OCI-LY3 (cell line): ENCODE measurements around the gene ATXN7.
A peak's percentile ranks its signal among the peaks of the same experiment; 100 is the strongest.

Source experiments
- H2AFZ ChIP-seq: fragments of 200-600, 300-600 bp; shearing (Covaris generic); 2 replicates; pipeline ENCODE4 v1.6.0; 2014; ENCODE audit warnings: antibody characterized with exemption, low read depth, low read length
- H3K27ac ChIP-seq: fragments of 200-600, 300-600 bp; sonication (generic); 2 replicates; pipeline ENCODE4 v1.5.1; 2014; ENCODE audit warnings: mild to moderate bottlenecking, low read length, moderate library complexity, mixed read lengths
- H3K27me3 ChIP-seq: fragments of 200-600, 300-600 bp; sonication (generic); 2 replicates; pipeline ENCODE4 v1.6.1; 2014; ENCODE audit warnings: low read depth, low read length, mixed read lengths
- H3K36me3 ChIP-seq: fragments of 200-600, 300-600 bp; sonication (generic); replicated peaks from 2 replicates; pipeline ENCODE3; 2014; ENCODE audit warnings: low read depth, low read length, mixed read lengths
- H3K4me1 ChIP-seq: fragments of 300-600, 200-600 bp; sonication (generic); 2 replicates; pipeline ENCODE4 v1.6.1; 2014; ENCODE audit warnings: low read length, mixed read lengths
- H3K4me2 ChIP-seq: fragments of 200-600, 300-600 bp; sonication (generic); 2 replicates; pipeline ENCODE4 v1.6.1; 2014; ENCODE audit warnings: low read length, mixed read lengths
- H3K4me3 ChIP-seq: fragments of 300-600, 200-600 bp; sonication (generic); 2 replicates; pipeline ENCODE4 v1.5.1; 2014; ENCODE audit warnings: antibody characterized with exemption, mild to moderate bottlenecking, low read length, moderate library complexity
- H3K79me2 ChIP-seq: fragments of 300-600, 200-600 bp; shearing (Covaris generic); 2 replicates; pipeline ENCODE4 v1.6.1; 2014; ENCODE audit warnings: mild to moderate bottlenecking, low read length, mixed read lengths
- H3K9ac ChIP-seq: fragments of 300-600, 200-600 bp; shearing (Covaris generic); 2 replicates; pipeline ENCODE4 v1.6.0; 2014; ENCODE audit warnings: mild to moderate bottlenecking, low read length, moderate library complexity
- H3K9me3 ChIP-seq: fragments of 200-600, 300-600 bp; shearing (Covaris generic); 2 replicates; pipeline ENCODE4 v1.6.1; 2014; ENCODE audit warnings: low read length, mixed read lengths; ENCODE audit not compliant: insufficient read depth
- H4K20me1 ChIP-seq: fragments of 200-600, 300-600 bp; sonication (generic); 2 replicates; pipeline ENCODE4 v1.6.1; 2016; ENCODE audit warnings: low read length, mixed read lengths; ENCODE audit not compliant: insufficient read depth
- EZH2phosphoT487 ChIP-seq: fragments of 200-600 bp; shearing (Covaris generic); IDR thresholded peaks from 2 replicates; pipeline ENCODE4 v1.6.1; 2018; ENCODE audit warnings: antibody characterized with exemption, mixed run types, low read depth
- TF ChIP-seq, protein P1 (sequence below): fragments of 200-600, 300-600 bp; sonication (generic); IDR thresholded peaks from 2 replicates; pipeline ENCODE4 v1.5.1; 2014; ENCODE audit warnings: antibody characterized with exemption, low read length, low read depth

The ATXN7 gene

DNA sequence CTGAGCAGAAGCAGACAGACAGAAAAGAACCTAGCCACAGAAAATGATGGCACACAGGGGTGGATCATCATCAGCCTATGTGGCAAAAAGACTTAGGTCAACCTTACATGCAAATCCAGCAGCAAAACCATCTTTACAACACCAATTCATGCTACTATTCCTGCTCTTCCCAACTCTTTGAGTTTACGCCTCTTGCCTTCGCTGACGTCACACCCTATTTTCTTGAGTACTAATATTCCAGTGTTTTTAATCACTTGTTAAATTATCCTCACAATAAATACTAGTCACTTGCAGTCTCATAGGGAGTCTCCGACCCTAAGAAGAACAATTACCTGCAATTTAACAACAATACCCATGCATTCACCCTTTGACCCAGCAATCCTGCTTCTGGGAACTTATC, 165.6 kb downstream of the ATXN7 start:
- Histone ChIP-seq H3K9me3 (no peaks in the 10 kb centered on the region), H2AFZ (0 out of 2 replicates have a peak overlapping the region, but pooled peaks have one; percentile 29), H3K4me3 (no peak overlapping the region), H3K27ac (no peak overlapping the region), H3K4me1 (peaks cover 11% of the 10 kb centered on the region), H3K9ac (no peak overlapping the region), H3K79me2 (no peaks in the 10 kb centered on the region), H3K4me2 (no peak overlapping the region), H4K20me1 (no peaks in the 10 kb centered on the region), H3K36me3 (no peaks in the 10 kb centered on the region), H3K27me3 (peaks cover 33% of the 10 kb centered on the region)
- TF ChIP-seq, protein P1, sequence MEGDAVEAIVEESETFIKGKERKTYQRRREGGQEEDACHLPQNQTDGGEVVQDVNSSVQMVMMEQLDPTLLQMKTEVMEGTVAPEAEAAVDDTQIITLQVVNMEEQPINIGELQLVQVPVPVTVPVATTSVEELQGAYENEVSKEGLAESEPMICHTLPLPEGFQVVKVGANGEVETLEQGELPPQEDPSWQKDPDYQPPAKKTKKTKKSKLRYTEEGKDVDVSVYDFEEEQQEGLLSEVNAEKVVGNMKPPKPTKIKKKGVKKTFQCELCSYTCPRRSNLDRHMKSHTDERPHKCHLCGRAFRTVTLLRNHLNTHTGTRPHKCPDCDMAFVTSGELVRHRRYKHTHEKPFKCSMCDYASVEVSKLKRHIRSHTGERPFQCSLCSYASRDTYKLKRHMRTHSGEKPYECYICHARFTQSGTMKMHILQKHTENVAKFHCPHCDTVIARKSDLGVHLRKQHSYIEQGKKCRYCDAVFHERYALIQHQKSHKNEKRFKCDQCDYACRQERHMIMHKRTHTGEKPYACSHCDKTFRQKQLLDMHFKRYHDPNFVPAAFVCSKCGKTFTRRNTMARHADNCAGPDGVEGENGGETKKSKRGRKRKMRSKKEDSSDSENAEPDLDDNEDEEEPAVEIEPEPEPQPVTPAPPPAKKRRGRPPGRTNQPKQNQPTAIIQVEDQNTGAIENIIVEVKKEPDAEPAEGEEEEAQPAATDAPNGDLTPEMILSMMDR = no peak
- no peak for TF ChIP-seq EZH2phosphoT487

DNA sequence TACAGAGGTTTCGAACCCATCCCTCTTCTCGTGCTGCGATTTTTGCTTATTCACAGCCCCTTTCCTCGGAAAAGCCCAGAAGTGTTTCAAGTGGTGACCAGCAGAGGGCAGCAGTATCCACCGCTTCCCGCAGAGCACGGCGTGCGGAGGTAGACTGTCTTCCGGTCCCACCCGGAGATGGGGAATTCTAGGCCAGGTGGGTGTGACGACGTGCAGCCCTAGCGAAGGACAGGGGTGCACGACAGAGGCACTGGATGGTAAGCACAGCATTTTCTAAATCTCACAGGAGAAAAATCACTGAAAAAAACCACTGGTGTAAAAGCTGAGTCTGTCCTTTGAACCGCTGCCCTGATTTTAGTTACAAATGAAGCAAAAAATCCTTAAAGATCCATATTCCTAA, 167.1 kb downstream of the ATXN7 start:
- Histone ChIP-seq H3K27me3 (peaks cover 37% of the 10 kb centered on the region), H3K9me3 (no peaks in the 10 kb centered on the region), H3K79me2 (no peaks in the 10 kb centered on the region), H3K4me3 (peak overlapping the region; percentile 76), H3K4me2 (peak overlapping the region; percentile 87), H3K36me3 (no peaks in the 10 kb centered on the region), H4K20me1 (no peaks in the 10 kb centered on the region), H3K9ac (peak overlapping the region; percentile 40), H3K27ac (no peak overlapping the region), H2AFZ (peak overlapping the region; percentile 99), H3K4me1 (peaks cover 11% of the 10 kb centered on the region)
- TF ChIP-seq, protein P1 = peak; percentile 92
- no peak for TF ChIP-seq EZH2phosphoT487

DNA sequence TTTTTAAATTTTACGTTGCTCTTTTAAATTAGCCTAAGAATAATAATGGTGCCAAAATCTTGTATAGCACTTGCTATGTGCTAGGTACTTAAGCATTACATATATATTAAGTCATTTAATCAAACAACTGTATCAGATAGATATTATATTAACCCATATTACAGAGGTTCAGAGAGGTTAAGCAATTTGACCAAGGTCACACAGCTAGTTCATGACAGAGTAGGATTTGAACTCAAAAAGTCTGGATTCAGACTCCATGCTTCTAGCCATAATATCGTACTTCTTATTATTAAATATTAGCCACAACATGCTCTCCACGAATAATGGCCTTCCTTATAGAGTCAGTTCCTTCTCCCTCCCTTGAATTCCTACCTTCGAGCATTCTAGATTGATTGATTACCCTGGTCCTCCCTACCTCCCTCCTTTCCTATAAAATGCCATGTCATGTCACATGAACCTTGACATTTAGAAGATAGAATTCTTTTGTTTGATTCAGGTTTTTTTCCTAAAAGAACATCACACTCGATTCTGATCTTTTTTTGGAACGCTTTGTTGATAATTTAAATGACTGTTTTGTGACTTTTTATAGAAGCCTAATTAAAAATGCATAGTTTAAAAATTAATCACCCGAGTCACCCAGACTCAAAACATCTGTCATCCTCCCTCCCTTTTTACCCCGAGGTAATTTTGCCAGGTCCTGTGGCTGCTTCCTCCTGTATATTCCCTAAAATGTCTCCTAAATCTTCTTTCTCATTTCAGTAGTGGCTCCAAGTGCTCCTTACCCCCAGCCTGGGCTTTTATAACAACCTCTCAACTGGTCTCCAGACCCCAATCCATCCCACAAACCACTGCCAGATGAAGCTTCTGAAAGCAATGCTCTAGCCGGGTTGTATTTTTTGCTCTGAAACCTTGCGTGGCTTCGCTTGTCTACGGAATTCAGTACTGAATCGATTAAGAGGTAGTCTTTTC, 168.2 kb downstream of the ATXN7 start:
- Histone ChIP-seq H3K4me2 (no peak overlapping the region), H3K27ac (no peak overlapping the region), H3K9me3 (no peaks in the 10 kb centered on the region), H2AFZ (no peak overlapping the region), H4K20me1 (no peaks in the 10 kb centered on the region), H3K9ac (no peak overlapping the region), H3K79me2 (no peaks in the 10 kb centered on the region), H3K4me1 (peaks cover 11% of the 10 kb centered on the region), H3K4me3 (no peak overlapping the region), H3K27me3 (peaks cover 36% of the 10 kb centered on the region), H3K36me3 (no peaks in the 10 kb centered on the region)
- TF ChIP-seq, protein P1 = no peak
- no peak for TF ChIP-seq EZH2phosphoT487

DNA sequence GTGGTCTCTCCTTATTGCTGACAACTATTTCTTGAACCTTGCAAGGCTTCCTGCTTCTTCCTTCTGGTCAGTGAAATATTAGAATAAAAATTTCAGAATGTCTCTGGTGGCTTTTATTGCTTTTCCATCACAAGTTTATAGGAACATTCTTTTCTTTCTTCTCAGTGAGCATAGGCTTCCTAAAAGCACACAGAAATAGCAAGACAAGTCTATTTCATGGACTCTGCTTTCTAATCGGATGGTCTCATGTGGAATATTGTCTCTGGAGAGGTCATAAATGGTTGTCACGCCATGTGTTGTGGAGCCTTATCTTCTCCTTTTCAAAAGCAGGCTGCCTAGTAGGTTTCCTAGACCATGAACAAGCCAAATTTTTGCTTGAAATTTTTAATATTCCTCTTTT, 169.4 kb downstream of the ATXN7 start:
- no peaks in the 10 kb centered on the region for H4K20me1 ChIP-seq
- no peaks in the 10 kb centered on the region for H3K36me3 ChIP-seq
- no peak for TF ChIP-seq EZH2phosphoT487

More for the DNA sequence above, 169.4 kb downstream of the ATXN7 start:
- Histone ChIP-seq H3K4me1 (peaks cover 11% of the 10 kb centered on the region), H3K27ac (no peak overlapping the region), H3K9ac (no peak overlapping the region), H2AFZ (no peak overlapping the region), H3K9me3 (no peaks in the 10 kb centered on the region), H3K4me2 (no peak overlapping the region), H3K27me3 (peaks cover 26% of the 10 kb centered on the region), H3K79me2 (no peaks in the 10 kb centered on the region), H3K4me3 (no peak overlapping the region)
